B cell (primary cell): ENCODE data around the gene ZSWIM6.

Experiments used
- EZH2 ChIP-seq: IDR thresholded peaks from 2 replicates; pipeline ENCODE4 v1.6.1; 2012; ENCODE audit warnings: borderline replicate concordance, low read depth, mild to moderate bottlenecking, moderate library complexity, low read length; ENCODE audit not compliant: insufficient read depth, poor library complexity, severe bottlenecking
- TF ChIP-seq, protein P1 (sequence below): fragments of 200-600 bp; IDR thresholded peaks from one replicate; pipeline ENCODE4 v1.8.0; 2022; ENCODE audit warnings: antibody characterized with exemption, mild to moderate bottlenecking

DNA sequence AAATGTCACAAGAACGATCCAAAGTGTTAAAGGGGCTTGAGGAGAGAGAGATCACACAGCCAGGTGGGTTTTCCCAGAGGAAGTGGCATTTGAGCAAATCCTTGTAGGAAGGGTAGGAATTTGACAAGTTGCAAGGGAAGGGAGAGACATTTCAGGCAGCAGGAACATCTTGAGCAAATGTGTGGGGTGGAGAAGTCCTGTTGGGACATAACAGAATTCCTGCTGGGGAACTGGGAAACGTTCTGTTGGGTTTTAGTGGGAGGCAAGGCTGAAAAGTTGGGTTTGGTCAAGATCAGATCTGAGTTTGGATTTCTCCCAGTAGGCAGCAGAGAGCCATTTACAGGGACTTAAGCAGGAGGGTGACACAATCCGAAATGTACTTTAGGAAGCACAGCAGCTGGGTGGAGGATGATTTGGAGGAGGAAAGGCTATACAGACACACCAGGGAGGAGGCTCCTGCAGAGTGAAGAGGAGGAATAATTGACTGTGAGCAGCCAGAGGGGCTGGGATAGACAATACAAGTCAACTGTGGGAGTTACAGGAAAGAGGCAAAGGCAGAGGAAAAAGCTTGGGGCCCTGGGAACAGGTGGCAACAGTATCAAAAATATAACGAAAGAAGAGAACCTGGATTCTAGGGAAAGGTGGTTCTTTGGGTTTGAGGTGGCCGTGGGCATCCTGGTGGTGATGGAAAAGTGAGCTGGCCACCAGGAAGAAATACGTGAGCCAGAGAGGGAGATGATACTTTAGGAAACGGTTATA lies 3.1 kb upstream of the ZSWIM6 start:
- TF ChIP-seq, protein P1, sequence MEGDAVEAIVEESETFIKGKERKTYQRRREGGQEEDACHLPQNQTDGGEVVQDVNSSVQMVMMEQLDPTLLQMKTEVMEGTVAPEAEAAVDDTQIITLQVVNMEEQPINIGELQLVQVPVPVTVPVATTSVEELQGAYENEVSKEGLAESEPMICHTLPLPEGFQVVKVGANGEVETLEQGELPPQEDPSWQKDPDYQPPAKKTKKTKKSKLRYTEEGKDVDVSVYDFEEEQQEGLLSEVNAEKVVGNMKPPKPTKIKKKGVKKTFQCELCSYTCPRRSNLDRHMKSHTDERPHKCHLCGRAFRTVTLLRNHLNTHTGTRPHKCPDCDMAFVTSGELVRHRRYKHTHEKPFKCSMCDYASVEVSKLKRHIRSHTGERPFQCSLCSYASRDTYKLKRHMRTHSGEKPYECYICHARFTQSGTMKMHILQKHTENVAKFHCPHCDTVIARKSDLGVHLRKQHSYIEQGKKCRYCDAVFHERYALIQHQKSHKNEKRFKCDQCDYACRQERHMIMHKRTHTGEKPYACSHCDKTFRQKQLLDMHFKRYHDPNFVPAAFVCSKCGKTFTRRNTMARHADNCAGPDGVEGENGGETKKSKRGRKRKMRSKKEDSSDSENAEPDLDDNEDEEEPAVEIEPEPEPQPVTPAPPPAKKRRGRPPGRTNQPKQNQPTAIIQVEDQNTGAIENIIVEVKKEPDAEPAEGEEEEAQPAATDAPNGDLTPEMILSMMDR: no peak
- TF ChIP-seq EZH2: no peak
